ENCODE measurements around the gene RASD2. TPM values are rescaled to one million over a fixed set of nuclear protein-coding genes. Genes with fewer than 3 reads are reported as not detected.

The RASD2 gene
- total and polyA plus RNA-seq, 8 donors: 0.13 to 1.3 (median 0.17) TPM

DNA sequence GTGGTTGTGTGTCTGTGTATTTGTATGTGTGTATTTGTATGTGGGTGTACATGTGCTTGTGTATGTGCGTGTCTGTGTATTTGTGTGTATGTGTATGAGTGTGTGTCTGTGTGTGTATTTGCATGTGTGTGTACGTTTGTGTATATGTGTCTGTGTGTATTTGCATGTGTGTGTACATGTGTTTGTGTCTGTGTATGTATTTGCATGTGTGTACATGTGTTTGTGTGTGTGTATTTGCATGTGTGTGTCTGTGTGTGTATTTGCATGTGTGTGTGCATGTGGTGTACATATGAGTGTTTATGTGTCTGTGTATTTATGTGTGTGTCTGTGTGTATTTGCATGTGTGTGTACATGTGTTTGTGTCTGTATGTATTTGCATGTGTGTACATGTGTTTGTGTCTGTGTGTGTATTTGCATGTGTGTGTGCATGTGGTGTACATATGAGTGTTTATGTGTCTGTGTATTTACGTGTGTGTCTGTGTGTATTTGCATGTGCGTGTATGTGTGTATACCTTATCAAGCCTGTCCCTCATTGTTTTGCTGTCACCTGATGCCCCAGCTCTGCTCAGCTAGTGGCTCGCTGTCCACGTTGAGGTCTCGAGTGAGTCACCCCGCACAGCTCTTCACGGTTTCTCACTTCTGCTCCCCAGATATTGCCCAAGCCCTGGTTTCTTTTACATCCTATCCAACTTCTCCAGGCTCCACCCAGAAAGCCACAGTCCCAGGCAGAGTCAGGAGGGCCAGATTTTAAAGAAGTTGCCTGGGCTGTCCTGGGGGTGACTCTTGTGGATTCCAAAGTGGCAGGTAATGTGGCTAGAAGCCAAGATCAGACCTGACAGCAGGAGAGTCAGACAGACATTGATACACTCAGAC, 61.3 kb downstream of the RASD2 start:
- Histone ChIP-seq H3K27ac (no peak overlapping the region), H3K36me3 (no peaks in the 10 kb centered on the region), H3K4me1 (peaks cover 0 to 9% of the 10 kb centered on the region in 2 donors), H3K9me3 (no peaks in the 10 kb centered on the region), H3K27me3 (peaks cover 0 to 5% of the 10 kb centered on the region in 2 donors), H3K4me3 (no peak overlapping the region)
- TF ChIP-seq CTCF (IDR thresholded peaks at IDR 0.05): no peak
- intact Hi-C loops (cut with DNase I): no loop called here
- DNase-seq (peak in 1 of 4 donors; percentile 59), ATAC-seq (peak; percentile 80)

Other genes with a start within 250 kb of the RASD2 start
- gene TOM1, start 240.9 kb upstream of the RASD2 start, total RNA-seq: 10 to 100 TPM; 68.0 to 81.3 TPM
- gene TOM1, start 240.9 kb upstream of the RASD2 start, polyA plus RNA-seq (ENCODE audit: insufficient read length in 6 of 6): 10 to 100 TPM; 28.9 to 34.4 (median 31.2) TPM
- 100 to 1,000 TPM in 1 of 2 donors, 10 to 100 TPM in 1; 43.4 to 355 TPM for gene HMOX1, start 159.7 kb upstream of the RASD2 start, total RNA-seq
- gene HMOX1, start 159.7 kb upstream of the RASD2 start, polyA plus RNA-seq (ENCODE audit: insufficient read length in 6 of 6): 10 to 100 TPM in 4 of 6 donors, 1 to 10 TPM in 2; 8.2 to 27.4 (median 10.4) TPM
- gene MCM5, start 140.7 kb upstream of the RASD2 start, total RNA-seq: 10 to 100 TPM; 34.9 to 62.5 TPM
- gene MCM5, start 140.7 kb upstream of the RASD2 start, polyA plus RNA-seq (ENCODE audit: insufficient read length in 6 of 6): 10 to 100 TPM; 57.8 to 83.4 (median 67.3) TPM
- 1 to 10 TPM; 2.4 to 3.3 TPM for gene MB, start 76.5 kb downstream of the RASD2 start, total RNA-seq
- gene MB, start 76.5 kb downstream of the RASD2 start, polyA plus RNA-seq (ENCODE audit: insufficient read length in 6 of 6): 1 to 10 TPM in 2 of 6 donors, under 1 TPM in 4; 0.18 to 1.1 (median 0.58) TPM
- 10 to 100 TPM; 35.8 to 49.2 TPM for gene APOL6, start 107.6 kb downstream of the RASD2 start, total RNA-seq
- gene APOL6, start 107.6 kb downstream of the RASD2 start, polyA plus RNA-seq (ENCODE audit: insufficient read length in 6 of 6): 10 to 100 TPM in 3 of 6 donors, 1 to 10 TPM in 3; 7.7 to 10.7 (median 10.1) TPM
- gene APOL5, start 177.0 kb downstream of the RASD2 start, total RNA-seq: not detected
- under 1 TPM in 2 of 6 donors, not detected in 4; 0.10 to 0.11 TPM for gene APOL5, start 177.0 kb downstream of the RASD2 start, polyA plus RNA-seq (ENCODE audit: insufficient read length in 6 of 6)

Measured in left lung (tissue), 10 donors.